Esophagus muscularis mucosa (tissue), 4 donors: ENCODE data around the gene ZNF385A. TPM values are rescaled to one million over a fixed set of nuclear protein-coding genes. Genes with fewer than 3 reads are reported as not detected.

ENCODE experiments used
- DNase-seq: peaks from one replicate; pipeline ENCODE4 v3.0.0-alpha.2; 2017; ENCODE audit errors: extremely low spot score
- H3K27ac ChIP-seq, 4 donors: fragments of 200-600 bp; sonication (generic); replicated peaks in 1 of 4; 1 replicate in 3 of 4; 2 replicates in 1 of 4; pipeline ENCODE4 v1.5.1; 2016 to 2019; ENCODE audit warnings: mild to moderate bottlenecking in 1 of 4
- H3K27me3 ChIP-seq, 4 donors: fragments of 200-600 bp; sonication (generic); one replicate each; pipeline versions ENCODE4 v1.5.1 to v1.6.0; 2016 to 2019
- H3K36me3 ChIP-seq, 4 donors: fragments of 200-600 bp; sonication (generic); one replicate each; pipeline ENCODE4 v1.5.1; 2016 to 2019
- H3K4me1 ChIP-seq, 4 donors: fragments of 200-600 bp; sonication (generic); one replicate each; pipeline ENCODE4 v1.5.1; 2016 to 2019
- H3K4me3 ChIP-seq, 4 donors: fragments of 200-600 bp; sonication (generic); 1 replicate in 2 of 4; 2 replicates in 2 of 4; pipeline ENCODE4 v1.5.1; 2016 to 2019; ENCODE audit warnings: mild to moderate bottlenecking in 4 of 4, moderate library complexity in 1 of 4
- H3K9me3 ChIP-seq, 4 donors: fragments of 200-600 bp; sonication (generic); 1 replicate in 3 of 4; 2 replicates in 1 of 4; pipeline ENCODE4 v1.5.1; 2016 to 2019
- EP300 ChIP-seq: sonication (generic); formaldehyde crosslinking; IDR thresholded peaks from one replicate; pipeline ENCODE4 v1.6.1; 2017; ENCODE audit warnings: antibody characterized with exemption
- POLR2A ChIP-seq: fragments of 450-650 bp; IDR thresholded peaks from one replicate; pipeline ENCODE4 v1.6.1; 2017; ENCODE audit warnings: antibody characterized with exemption, moderate library complexity, mild to moderate bottlenecking, low read depth
- POLR2AphosphoS5 ChIP-seq, 2 donors: sonication (generic); formaldehyde crosslinking; IDR thresholded peaks; one replicate each; pipeline ENCODE4 v1.6.1; 2017; ENCODE audit warnings: antibody characterized with exemption in 2 of 2
- whole genome bisulfite sequencing: methylation state at CpG from one replicate; pipeline ENCODE4 v1.1.5; 2018; 5-methylcytosine and 5-hydroxymethylcytosine counted together
- intact Hi-C: fragments of 100-400 bp; cut with DNase I; formaldehyde crosslinking; loops from one replicate; pipeline ENCODE4 v1.15.1; 2023
- total RNA-seq, 4 donors: library from RNA; depleted of rRNA; stranded (reverse); fragments of >200 nt; gene quantifications; one replicate each; pipeline versions ENCODE4 v1.1.0 to v1.2.1, GENCODE V29; 2016
- TF ChIP-seq, protein P1 (sequence below), 3 experiments: fragments of 200-600 bp in 2 of 3; fragments of 450-650 bp in 1 of 3; sonication (generic) in 2 of 3; IDR thresholded peaks; one replicate each; pipeline ENCODE4 v1.5.1; 2017 to 2019; ENCODE audit warnings: antibody characterized with exemption in 3 of 3, mild to moderate bottlenecking in 2 of 3, moderate library complexity in 1 of 3

Gene ZNF385A
- total RNA-seq, 4 donors from 2014 or later: 15.7 to 32.6 (median 19.4) TPM

DNA sequence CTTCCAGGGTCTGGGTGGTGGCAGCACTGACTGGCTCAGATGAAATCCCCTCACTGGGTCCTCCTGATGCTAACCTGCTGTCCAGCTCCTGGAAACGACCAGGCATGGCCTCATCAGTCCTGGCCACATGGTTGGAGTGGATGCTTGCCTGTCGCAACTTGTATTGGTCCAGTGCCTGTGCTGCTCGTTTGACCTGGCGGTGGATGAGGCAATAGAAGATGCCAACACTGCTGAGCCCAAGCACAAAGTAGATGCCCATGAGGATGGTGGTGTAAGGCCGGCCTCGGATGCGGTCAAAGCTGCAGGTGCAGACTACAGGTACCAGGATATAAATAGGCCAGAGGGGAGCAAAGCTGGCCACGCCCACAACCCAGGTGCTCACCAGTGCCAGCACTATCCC, 21.5 kb downstream of the ZNF385A start:
- Histone ChIP-seq H3K36me3 (no peaks in the 10 kb centered on the region), H3K4me1 (peaks cover 17 to 26% (median 23%) of the 10 kb centered on the region in 4 donors), H3K27ac (no peak overlapping the region), H3K27me3 (no peaks in the 10 kb centered on the region), H3K9me3 (no peaks in the 10 kb centered on the region), H3K4me3 (no peak overlapping the region)
- DNase-seq: no peak
- TF ChIP-seq, protein P1, sequence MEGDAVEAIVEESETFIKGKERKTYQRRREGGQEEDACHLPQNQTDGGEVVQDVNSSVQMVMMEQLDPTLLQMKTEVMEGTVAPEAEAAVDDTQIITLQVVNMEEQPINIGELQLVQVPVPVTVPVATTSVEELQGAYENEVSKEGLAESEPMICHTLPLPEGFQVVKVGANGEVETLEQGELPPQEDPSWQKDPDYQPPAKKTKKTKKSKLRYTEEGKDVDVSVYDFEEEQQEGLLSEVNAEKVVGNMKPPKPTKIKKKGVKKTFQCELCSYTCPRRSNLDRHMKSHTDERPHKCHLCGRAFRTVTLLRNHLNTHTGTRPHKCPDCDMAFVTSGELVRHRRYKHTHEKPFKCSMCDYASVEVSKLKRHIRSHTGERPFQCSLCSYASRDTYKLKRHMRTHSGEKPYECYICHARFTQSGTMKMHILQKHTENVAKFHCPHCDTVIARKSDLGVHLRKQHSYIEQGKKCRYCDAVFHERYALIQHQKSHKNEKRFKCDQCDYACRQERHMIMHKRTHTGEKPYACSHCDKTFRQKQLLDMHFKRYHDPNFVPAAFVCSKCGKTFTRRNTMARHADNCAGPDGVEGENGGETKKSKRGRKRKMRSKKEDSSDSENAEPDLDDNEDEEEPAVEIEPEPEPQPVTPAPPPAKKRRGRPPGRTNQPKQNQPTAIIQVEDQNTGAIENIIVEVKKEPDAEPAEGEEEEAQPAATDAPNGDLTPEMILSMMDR (IDR thresholded peaks at IDR 0.05): no peak
- TF ChIP-seq POLR2AphosphoS5 (IDR thresholded peaks at IDR 0.05) (no peak), EP300 (no peak), POLR2A (no peak)
- intact Hi-C loops: loop anchor here (5.0 to 10.0 kb wide), 4 partner anchors 36 to 348 kb away; partner anchors contain the start of gene COPZ1
- WGBS: 80% methylated on average over 8 of the region's 8 CpGs

DNA sequence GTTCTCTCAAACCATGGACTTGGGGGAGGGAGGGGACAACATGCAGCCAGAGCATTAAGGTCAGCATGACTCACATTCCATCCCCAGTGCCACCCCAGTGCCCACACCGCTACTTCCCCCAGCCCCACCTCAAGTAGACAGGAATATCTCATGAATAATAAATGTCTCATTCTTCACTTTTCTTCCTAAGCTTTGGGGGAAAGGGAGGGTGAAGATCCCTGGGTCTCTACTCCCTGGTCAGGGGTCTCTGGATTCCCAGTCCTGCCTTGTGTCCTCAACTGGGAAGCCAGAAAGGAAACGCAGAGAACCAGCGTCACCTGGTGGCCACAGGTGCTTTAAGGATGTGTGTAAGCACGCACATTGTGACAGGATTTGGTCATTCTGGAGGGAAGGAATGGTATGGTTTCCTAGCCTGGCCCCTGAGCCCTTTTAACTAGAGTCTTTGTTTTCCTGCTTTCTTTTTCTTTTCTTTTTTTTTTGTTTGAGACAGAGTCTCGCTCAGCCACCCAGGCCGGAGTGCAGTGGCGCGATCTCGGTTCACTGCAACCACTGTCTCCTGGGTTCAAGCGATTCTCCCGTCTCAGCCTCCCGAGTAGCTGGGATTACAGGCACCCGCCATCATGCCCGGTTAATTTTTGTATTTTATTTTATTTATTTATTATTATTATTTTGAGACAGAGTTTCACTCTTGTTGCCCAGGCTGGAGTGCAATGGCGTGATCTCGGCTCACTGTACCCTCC, 23.6 kb downstream of the ZNF385A start:
- 64% methylated on average over 16 of the region's 16 CpGs for WGBS
- Histone ChIP-seq H3K27me3 (no peaks in the 10 kb centered on the region), H3K4me3 (no peak overlapping the region), H3K36me3 (no peaks in the 10 kb centered on the region), H3K9me3 (no peaks in the 10 kb centered on the region), H3K27ac (peak overlapping the region; percentile 88 to 92 (median 90)), H3K4me1 (peaks cover 20 to 44% (median 42%) of the 10 kb centered on the region in 4 donors)
- TF ChIP-seq POLR2AphosphoS5 (IDR thresholded peaks at IDR 0.05) (peak in 1 of 2 donors; percentile 40), POLR2A (no peak)
- TF ChIP-seq, protein P1 (IDR thresholded peaks at IDR 0.05): peak; percentile 77 to 87 (median 83)
- intact Hi-C loops: loop anchor here (2.0 to 10.0 kb wide), 5 partner anchors 34 to 346 kb away; partner anchors contain the start of gene COPZ1
- DNase-seq: no peak

DNA sequence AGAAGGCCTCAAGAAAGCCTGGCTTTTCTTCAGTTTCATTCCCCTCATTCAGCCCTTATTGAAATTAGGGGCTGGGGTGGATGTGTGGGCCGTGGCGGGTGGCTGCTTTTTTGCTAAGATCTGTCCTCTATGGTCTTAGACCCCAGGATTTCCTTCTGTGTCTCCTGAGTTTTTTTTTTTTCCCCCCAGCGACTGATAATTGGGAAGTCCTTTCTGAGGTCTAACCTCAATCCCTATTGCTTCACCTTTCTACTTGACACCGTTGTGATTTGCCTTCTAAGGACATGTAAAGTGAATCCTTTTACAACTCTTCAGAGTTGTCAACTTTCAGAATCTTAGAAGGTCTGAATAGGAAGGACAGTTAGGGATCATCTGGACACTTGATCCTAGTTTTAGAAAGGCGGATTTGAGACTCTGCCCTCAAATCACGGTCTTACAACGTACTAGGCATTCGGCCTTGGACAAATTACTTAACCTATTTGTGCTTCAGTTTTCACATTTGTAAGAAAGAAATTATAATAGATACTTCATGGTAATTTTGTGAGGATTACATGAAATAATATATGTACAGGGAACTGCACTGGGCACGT, 24.7 kb downstream of the ZNF385A start:
- intact Hi-C loops: loop anchor here (2.0 to 10.0 kb wide), 5 partner anchors 33 to 345 kb away; partner anchors contain the start of gene COPZ1
- 45% methylated on average over 9 of the region's 9 CpGs for WGBS
- Histone ChIP-seq H3K36me3 (no peaks in the 10 kb centered on the region), H3K4me3 (peak overlapping the region; percentile 54 to 74 (median 70)), H3K4me1 (peaks cover 20 to 54% (median 49%) of the 10 kb centered on the region in 4 donors), H3K27me3 (no peaks in the 10 kb centered on the region), H3K27ac (peak overlapping the region; percentile 88 to 92 (median 90)), H3K9me3 (no peaks in the 10 kb centered on the region)
- TF ChIP-seq EP300: no peak
- TF ChIP-seq POLR2A: no peak
- TF ChIP-seq, protein P1 (IDR thresholded peaks at IDR 0.05): no peak
- TF ChIP-seq POLR2AphosphoS5 (IDR thresholded peaks at IDR 0.05): no peak
- no peak for DNase-seq

DNA sequence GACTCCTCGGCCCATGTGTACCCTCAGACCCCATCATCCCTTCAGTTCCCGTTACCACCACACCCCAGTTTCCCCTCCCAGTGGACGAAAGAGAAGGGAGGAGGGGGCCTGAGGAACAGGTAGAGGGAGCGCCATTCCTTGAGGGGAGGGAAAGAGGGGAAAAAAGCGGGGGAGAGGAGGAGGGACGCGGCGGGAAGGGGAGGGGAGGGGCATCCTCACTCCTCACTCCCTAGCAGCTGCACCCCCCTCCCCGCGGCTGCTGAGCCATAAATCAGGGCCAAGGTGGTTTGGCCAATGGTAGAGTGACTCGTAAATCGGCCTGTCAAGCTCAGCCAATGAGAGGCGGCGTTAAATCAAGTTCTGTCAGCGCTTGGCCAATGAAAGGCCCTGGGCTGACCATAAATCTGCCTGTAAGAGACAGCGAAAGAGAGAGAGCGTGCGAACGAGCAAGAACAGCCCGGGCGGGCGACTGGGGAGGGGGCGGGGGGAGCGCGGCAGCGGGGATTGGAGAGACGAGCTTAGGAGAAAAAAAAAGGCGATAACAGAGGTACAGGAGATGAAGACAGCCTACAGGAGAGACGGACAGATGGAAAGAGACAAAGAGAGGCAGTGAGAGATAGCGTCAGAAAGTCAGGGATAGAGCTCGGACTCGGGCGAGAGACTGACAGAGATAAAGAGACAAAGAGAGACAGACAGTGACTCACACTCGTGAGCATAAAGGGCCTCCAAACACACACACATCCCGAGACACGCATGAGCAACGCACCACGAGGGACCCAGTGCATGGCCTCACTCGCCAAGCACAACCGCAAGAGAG, 25.4 kb downstream of the ZNF385A start:
- peak overlapping the region; percentile 54 to 74 (median 70) for H3K4me3 ChIP-seq
- peaks cover 20 to 57% (median 49%) of the 10 kb centered on the region in 4 donors for H3K4me1 ChIP-seq
- peak overlapping the region; percentile 88 to 92 (median 90) for H3K27ac ChIP-seq
- TF ChIP-seq POLR2AphosphoS5 (IDR thresholded peaks at IDR 0.05) (peak; percentile 68 to 75), EP300 (no peak)
- H3K9me3 ChIP-seq: no peaks in the 10 kb centered on the region
- WGBS: under 1% methylated on average over 40 of the region's 40 CpGs
- peak; percentile 100 for DNase-seq
- intact Hi-C loops: no loop called here
- no peaks in the 10 kb centered on the region for H3K36me3 ChIP-seq
- no peaks in the 10 kb centered on the region for H3K27me3 ChIP-seq
